CD4-positive, alpha-beta T cell treated with Interleukin-6 at 100 ng/mL for 8 hours (primary cell): ENCODE data around the gene C2CD2L.
A peak's percentile ranks its signal among the peaks of the same experiment; 100 is the strongest.
"Not testable (repeated sequence)": the region's sequence is repeated elsewhere in the genome, so short reads cannot be mapped to it uniquely, and the experiment has no call there.

Source experiments
- DNase-seq: peaks from one replicate; pipeline ENCODE4 v3.0.0-alpha.2; 2020; ENCODE audit warnings: mixed read lengths, low spot score

The C2CD2L gene

GRCh38 chr11:119106564-119107537 is at the start of gene C2CD2L:
TSS of gene C2CD2L (plus strand) at chr11:119107344. CDS start at chr11:119107742, 398 bp downstream.
- peak; percentile 92 for DNase-seq

DNA sequence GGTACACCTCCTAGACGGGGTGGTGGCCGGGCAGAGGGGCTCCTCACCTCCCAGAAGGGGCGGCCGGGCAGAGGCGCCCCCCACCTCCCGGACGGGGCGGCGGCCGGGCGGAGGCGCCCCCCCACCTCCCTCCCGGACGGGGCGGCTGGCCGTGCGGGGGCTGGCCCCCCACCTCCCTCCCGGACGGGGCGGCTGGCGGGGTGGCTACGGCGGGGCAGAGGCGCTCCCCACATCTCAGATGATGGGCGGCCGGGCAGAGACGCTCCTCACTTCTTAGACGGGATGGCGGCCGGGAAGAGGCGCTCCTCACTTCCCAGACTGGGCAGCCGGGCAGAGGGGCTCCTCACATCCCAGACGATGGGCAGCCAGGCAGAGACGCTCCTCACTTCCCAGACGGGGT is 48.0 kb upstream of the C2CD2L start:
- DNase-seq, result not testable (repeated sequence)

- DNase-seq, result no peak
These were observed 45.9 kb upstream of the C2CD2L start for GRCh38 chr11:119061256-119061655.

GRCh38 chr11:119062779-119063178 is 44.4 kb upstream of the C2CD2L start:
- DNase-seq, result no peak

- DNase-seq, result peak; percentile 53
These were observed 41.8 kb upstream of the C2CD2L start for GRCh38 chr11:119065369-119065768.

- DNase-seq, result peak; percentile 98
These were observed 39.5 kb upstream of the C2CD2L start, which contains the start of gene VPS11 for GRCh38 chr11:119067371-119068222. TSS of gene VPS11 (plus strand) at chr11:119067818. CDS start at chr11:119067824, 6 bp downstream.

GRCh38 chr11:119077839-119078238 is 29.3 kb upstream of the C2CD2L start:
- no peak for DNase-seq

DNA sequence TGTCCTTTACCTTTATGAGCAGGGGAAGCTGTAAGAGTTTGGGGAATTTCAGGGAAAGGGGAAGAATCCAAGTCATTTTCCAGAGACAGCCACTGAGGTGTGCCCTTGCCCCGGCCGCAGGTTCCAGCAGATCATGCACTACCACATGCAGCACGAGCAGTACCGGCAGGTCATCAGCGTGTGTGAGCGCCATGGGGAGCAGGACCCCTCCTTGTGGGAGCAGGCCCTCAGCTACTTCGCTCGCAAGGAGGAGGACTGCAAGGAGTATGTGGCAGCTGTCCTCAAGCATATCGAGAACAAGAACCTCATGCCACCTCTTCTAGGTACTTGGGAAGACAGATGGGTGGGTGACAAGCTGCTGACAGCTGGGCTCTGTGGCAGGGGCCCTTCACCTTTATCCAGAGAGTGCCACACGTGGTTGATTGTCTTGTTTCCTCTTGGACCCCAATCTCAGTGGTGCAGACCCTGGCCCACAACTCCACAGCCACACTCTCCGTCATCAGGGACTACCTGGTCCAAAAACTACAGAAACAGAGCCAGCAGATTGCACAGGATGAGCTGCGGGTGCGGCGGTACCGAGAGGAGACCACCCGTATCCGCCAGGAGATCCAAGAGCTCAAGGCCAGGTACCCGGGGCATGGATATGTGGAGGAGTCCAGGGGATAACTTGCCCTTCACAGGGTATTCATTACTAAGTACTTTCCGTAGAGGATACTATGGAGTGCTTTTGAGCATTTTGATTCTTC is 28.3 kb upstream of the C2CD2L start:
- DNase-seq, result no peak

DNA sequence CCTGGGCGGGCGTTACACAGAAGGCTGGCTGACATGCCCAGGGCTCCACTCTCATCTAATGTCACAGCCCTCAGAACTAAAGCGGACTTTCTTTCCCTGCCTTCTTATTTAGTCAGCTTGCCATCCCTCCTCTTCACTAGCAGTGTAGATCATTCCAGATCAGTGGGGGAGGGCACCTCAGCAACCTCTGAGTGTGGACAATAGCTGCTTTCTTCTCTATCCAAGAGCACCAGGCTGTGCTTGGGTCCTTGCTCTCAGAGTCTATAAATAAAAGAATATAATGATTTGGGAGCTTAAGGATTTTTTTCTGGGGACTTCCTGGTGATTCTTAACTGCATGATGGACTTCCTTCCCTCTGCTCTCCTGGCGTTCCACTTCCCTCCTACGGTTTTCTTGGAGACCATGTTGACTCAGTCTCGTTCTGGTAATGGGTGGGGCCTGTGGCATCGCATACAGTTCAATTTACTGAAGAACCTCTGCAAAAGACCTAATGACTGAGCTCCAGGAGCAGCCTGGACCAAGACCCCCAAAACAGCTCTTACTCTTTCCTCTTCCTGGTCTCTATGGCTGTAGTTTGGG is 25.4 kb upstream of the C2CD2L start:
- no peak for DNase-seq

DNA sequence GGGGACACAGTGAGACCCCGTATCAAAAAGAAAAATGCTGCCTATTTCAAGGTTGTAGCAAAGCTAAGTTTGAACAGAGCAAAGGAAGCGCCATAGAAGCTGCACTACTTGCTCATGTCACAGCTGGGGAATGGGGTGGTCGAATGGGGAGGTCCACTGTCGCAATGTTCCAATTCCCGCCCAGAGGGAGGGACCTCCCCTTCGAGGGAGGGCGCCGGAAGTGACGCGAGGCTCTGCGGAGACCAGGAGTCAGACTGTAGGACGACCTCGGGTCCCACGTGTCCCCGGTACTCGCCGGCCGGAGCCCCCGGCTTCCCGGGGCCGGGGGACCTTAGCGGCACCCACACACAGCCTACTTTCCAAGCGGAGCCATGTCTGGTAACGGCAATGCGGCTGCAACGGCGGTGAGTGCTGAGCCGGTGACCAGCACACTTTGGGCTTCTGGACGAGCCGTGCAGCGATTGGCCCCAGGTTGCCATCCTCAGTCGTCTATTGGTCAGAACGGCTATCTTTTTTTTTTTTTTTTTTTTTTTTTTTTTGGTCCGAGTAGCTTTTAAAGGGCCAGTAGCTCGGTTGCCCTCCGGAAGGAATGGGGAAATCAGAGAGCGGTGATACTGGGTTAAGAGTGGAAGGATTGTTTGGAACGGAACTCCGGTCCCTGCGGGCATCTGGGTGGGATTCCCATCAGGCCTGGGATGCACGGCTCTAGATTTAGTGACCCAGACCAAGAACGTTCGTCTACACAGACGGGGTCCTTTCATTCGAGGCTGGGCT is 22.3 kb upstream of the C2CD2L start, which contains the start of gene HMBS:
Gene HMBS (plus strand): TSS at position 219 of the 774 bp plus-strand sequence. CDS start 153 bp downstream, at position 372.
- DNase-seq, result peak; percentile 85

- DNase-seq, result no peak
These were observed 21.7 kb upstream of the C2CD2L start for GRCh38 chr11:119085437-119085847.

DNA sequence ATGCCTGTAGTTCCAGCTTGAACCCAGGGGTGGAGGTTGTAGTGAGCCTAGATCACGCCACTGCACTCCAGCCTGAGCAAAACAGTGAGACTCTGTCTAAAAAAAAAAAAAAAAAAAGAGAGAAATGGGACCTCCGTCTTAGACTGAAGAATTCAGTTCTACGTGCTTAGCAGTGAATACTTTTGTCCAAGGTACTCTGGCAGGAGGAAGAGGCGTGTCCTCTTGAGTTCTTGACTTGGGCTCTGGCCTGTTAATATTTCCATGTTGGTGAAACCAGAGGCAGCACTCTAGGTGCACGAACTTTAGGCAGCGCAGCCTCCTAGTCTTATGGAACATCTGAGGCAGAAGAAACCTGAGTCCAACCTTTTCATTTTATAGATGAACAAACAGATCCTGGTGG is 20.0 kb upstream of the C2CD2L start:
- DNase-seq, result no peak

DNA sequence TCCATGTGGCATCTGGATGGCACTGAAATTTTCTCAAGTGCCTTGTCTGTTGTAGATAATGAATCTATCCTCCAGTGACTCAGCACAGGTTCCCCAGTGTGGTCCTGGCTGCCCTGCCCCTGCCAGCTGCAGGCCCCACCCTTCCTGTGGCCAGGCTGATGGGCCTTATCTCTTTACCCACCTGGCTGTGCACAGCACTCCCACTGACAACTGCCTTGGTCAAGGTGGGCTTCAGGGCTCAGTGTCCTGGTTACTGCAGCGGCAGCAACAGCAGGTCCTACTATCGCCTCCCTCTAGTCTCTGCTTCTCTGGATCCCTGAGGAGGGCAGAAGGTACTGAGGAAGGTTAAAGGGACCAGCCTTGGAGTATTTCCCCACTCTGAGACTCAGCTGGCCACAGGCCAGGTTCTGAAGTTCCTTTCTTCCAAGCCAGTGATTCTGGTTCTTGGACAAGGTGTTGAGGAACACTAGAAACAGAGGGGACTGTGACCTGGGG is 19.4 kb upstream of the C2CD2L start:
- no peak for DNase-seq

DNA sequence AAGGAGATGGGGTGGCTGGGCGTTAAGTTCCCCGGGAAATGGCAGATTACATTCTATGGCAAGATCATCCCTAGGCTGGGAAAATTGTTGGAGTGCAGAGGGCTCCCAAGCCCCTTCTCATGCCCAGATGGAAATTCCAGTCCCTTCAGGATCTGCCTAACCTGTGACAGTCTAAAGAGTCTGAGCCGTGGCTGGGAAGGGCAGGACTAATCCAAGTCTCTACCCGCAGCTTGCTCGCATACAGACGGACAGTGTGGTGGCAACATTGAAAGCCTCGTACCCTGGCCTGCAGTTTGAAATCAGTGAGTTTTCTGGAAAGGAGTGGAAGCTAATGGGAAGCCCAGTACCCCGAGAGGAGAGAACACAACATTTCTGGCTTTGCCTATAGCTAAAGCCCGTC is 18.7 kb upstream of the C2CD2L start:
- DNase-seq, result no peak

- no peak for DNase-seq
These were observed 17.8 kb upstream of the C2CD2L start for GRCh38 chr11:119089319-119089718.

GRCh38 chr11:119091178-119091577 is 16.0 kb upstream of the C2CD2L start:
- DNase-seq, result no peak

- no peak for DNase-seq
These were observed 14.9 kb upstream of the C2CD2L start for GRCh38 chr11:119091966-119092879.

DNA sequence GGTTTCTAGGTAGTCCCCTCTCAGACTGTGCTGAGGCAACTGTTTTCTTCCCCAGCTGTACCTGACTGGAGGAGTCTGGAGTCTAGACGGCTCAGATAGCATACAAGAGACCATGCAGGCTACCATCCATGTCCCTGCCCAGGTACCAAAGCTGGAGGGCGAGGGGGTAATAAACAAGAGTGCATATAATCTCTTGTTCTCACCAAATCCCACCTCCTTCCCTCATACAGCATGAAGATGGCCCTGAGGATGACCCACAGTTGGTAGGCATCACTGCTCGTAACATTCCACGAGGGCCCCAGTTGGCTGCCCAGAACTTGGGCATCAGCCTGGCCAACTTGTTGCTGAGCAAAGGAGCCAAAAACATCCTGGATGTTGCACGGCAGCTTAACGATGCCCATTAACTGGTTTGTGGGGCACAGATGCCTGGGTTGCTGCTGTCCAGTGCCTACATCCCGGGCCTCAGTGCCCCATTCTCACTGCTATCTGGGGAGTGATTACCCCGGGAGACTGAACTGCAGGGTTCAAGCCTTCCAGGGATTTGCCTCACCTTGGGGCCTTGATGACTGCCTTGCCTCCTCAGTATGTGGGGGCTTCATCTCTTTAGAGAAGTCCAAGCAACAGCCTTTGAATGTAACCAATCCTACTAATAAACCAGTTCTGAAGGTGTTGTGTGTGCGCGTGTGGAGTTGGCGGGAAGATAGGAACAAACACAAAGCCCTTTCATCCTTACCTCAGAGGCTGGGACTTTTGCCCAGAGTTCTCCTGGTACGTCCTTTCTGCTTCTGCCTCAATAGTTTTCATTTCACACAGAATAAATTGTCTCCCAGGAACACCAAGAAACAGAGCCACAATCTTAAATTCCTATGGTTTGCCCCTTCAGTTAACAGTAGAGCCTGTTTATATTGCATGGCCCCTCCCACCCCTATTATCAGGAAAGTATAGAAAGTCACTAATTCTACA is 14.0 kb upstream of the C2CD2L start:
- DNase-seq, result no peak
